Left ventricle myocardium inferior (tissue), 1 donor: ENCODE results near the gene GABRA5. TPM values are rescaled to one million over a fixed set of nuclear protein-coding genes. Genes with fewer than 3 reads are reported as not detected.

Source experiments
- DNase-seq: peaks from one replicate; pipeline ENCODE4 v3.0.0-alpha.2; 2020
- H3K27ac ChIP-seq: fragments of 200-600 bp; replicated peaks from 2 replicates; pipeline ENCODE4 v1.8.0; 2021
- H3K27me3 ChIP-seq: fragments of 200-600 bp; 2 replicates; pipeline ENCODE4 v1.8.0; 2021; ENCODE audit warnings: low read depth
- H3K36me3 ChIP-seq: fragments of 200-600 bp; 2 replicates; pipeline ENCODE4 v1.8.0; 2021
- H3K4me1 ChIP-seq: fragments of 200-600 bp; 2 replicates; pipeline ENCODE4 v1.8.0; 2021
- H3K4me3 ChIP-seq: fragments of 200-600 bp; 2 replicates; pipeline ENCODE4 v1.8.0; 2021; ENCODE audit warnings: mild to moderate bottlenecking, moderate library complexity
- H3K9me3 ChIP-seq: fragments of 200-600 bp; replicated peaks from 2 replicates; pipeline ENCODE4 v1.8.0; 2021
- intact Hi-C: fragments of 100-400 bp; cut with micrococcal nuclease; formaldehyde crosslinking; loops from one replicate; pipeline ENCODE4 v1.11.0; 2022
- total RNA-seq: library from RNA; stranded (reverse); fragmentation: NEBNext Ultra II Directional; extraction: Animal tissue kit (Norgen Biotek cat#: 25700); gene quantifications from one replicate; pipeline ENCODE4 v1.2.1, GENCODE V29; 2021
- TF ChIP-seq, protein P1 (sequence below): fragments of 200-600 bp; IDR thresholded peaks from 2 replicates; pipeline ENCODE4 v1.8.0; 2021; ENCODE audit warnings: antibody characterized with exemption, mild to moderate bottlenecking, borderline replicate concordance
- donor health status: DM: no; HTN: yes; CAD: no; lungs with severe emphysema.

The GABRA5 gene
- total RNA-seq, 1 donor from 2014 or later = not detected

DNA sequence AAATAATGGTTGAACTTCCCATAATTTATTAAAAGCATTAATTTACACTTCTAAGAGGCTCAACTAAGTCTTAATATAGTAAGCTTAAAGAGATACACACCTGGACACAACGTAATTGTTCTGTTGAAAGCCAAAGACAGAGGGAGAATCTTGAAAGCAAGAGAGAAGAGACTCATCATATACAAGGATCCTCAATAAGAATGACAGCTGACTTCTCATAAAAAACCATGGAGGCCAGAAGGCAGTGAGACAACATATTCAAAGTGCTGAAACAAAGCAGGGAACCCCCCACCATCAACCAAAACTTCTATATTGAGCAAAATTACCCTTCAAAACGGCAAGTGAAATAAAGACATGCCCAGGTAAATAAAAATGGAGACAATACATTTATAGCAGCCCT, 87.5 kb downstream of the GABRA5 start:
- Histone ChIP-seq H3K27ac (no peak overlapping the region), H3K36me3 (no peaks in the 10 kb centered on the region), H3K27me3 (no peaks in the 10 kb centered on the region), H3K9me3 (peaks cover 31% of the 10 kb centered on the region), H3K4me1 (no peaks in the 10 kb centered on the region), H3K4me3 (no peak overlapping the region)
- intact Hi-C loops = no loop called here
- TF ChIP-seq, protein P1, sequence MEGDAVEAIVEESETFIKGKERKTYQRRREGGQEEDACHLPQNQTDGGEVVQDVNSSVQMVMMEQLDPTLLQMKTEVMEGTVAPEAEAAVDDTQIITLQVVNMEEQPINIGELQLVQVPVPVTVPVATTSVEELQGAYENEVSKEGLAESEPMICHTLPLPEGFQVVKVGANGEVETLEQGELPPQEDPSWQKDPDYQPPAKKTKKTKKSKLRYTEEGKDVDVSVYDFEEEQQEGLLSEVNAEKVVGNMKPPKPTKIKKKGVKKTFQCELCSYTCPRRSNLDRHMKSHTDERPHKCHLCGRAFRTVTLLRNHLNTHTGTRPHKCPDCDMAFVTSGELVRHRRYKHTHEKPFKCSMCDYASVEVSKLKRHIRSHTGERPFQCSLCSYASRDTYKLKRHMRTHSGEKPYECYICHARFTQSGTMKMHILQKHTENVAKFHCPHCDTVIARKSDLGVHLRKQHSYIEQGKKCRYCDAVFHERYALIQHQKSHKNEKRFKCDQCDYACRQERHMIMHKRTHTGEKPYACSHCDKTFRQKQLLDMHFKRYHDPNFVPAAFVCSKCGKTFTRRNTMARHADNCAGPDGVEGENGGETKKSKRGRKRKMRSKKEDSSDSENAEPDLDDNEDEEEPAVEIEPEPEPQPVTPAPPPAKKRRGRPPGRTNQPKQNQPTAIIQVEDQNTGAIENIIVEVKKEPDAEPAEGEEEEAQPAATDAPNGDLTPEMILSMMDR = no peak
- DNase-seq = no peak

- no peak for DNase-seq
- Histone ChIP-seq H3K4me1 (no peaks in the 10 kb centered on the region), H3K9me3 (no peaks in the 10 kb centered on the region), H3K27ac (no peak overlapping the region), H3K27me3 (peaks cover 62% of the 10 kb centered on the region), H3K36me3 (no peaks in the 10 kb centered on the region), H3K4me3 (peak overlapping the region; percentile 23)
- TF ChIP-seq, protein P1 = no peak
- intact Hi-C loops = no loop called here
Measured at GRCh38 chr15:26967719-26968269, 100.9 kb downstream of the GABRA5 start.

DNA sequence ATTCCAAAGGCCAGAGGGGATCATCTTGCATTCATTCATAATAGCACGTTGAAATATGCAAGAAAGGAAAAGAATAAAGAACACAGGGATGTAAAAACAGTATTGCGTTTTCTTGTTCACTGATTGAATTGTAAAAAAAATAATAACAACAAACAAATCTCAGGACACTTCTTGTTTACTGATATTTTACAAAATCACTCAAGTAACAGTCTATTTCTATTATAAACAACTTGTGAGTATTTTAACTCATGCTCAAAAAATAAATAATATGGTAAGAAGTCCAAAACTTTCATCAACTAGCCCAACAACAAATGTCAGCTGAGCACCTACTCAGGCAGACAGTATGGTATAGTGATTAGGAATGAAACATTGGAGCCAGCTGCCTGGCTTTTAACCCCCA, 101.9 kb downstream of the GABRA5 start:
- intact Hi-C loops = no loop called here
- H3K27me3 ChIP-seq = peaks cover 73% of the 10 kb centered on the region
- H3K4me1 ChIP-seq = no peaks in the 10 kb centered on the region
- no peak for DNase-seq
- H3K9me3 ChIP-seq = no peaks in the 10 kb centered on the region
- no peaks in the 10 kb centered on the region for H3K36me3 ChIP-seq
- TF ChIP-seq, protein P1 = no peak
- H3K4me3 ChIP-seq = no peak overlapping the region
- H3K27ac ChIP-seq = no peak overlapping the region

DNA sequence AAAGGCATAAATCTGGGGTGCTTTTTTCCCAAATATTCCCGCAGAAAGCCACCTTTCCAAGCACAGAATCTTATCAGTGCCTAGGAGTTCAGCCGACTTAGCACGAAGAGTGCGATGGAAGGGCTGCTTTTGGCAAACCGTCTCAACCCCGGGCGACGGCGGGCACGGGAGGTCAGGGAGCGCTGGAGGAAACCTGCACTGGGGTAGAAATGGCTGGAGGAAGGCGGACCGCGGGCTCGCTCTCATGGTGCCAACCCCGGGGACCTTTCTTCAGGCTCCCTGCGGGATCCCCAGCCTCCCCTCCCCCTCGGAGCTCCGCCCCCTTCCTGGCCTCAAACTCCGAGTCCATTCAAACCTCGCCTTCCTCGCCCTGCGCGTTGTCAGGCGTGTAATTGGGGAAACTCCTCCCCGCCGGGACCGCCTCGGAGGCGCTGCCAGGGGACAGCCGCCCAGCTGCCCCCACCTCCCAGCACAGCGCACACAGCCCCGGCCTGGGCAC, 103.9 kb downstream of the GABRA5 start, which contains the start of gene GABRG3:
Gene GABRG3, plus strand, starts transcription at position 470 of the 499 bp plus-strand sequence.
- peak within 1 kb of the TSS; percentile 40 for H3K4me3 ChIP-seq

DNA sequence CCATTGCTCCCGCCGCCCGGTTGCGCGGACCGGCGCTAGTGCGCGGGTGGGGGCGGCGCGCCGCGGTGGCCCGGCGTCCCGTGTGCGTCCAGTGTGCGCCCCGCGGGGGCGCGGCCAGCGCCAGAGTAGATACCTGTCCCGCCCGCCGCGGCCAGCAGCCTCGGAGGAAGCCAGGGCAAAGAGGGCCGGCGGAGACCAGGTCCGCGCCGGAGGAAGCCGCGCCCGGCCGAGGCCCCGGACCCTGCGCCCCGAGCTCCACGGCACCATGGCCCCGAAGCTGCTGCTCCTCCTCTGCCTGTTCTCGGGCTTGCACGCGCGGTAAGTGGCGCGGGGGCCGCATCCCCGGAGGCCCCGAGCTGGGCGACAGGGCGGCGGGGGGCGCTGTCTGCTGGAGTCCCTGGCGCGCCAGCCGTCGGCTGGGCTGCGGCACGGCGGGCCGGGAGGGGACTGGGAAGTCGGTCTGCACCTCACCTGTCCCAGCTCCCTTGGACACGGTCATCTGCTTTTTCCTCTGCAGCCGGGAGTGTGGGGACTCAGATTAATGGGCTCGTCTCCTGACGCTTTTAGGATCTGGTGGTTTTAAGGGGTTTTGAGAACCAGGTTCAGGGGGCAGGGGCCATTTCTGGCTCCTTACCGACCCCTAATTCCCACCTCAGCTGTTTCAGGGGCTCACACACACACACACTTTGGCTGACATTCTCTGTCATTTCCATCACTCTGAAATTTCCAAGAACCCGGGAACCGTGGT, 104.6 kb downstream of the GABRA5 start:
- DNase-seq = no peak
- H3K27me3 ChIP-seq = peaks cover 80% of the 10 kb centered on the region
- no peaks in the 10 kb centered on the region for H3K4me1 ChIP-seq
- no peak overlapping the region for H3K27ac ChIP-seq
- no peaks in the 10 kb centered on the region for H3K9me3 ChIP-seq
- peak overlapping the region; percentile 40 for H3K4me3 ChIP-seq
- intact Hi-C loops = no loop called here
- TF ChIP-seq, protein P1 = no peak
- H3K36me3 ChIP-seq = no peaks in the 10 kb centered on the region

More for the DNA sequence above, 103.9 kb downstream of the GABRA5 start, which contains the start of gene GABRG3:
- Histone ChIP-seq H3K4me1 (no peaks in the 10 kb centered on the region), H3K9me3 (no peaks in the 10 kb centered on the region), H3K36me3 (no peaks in the 10 kb centered on the region), H3K27me3 (peaks cover 80% of the 10 kb centered on the region), H3K27ac (no peak within 1 kb of the TSS)
- TF ChIP-seq, protein P1 = no peak
- DNase-seq = no peak
- intact Hi-C loops = no loop called here
